Breast epithelium (tissue), 3 donors: ENCODE data around the gene NUP210.

Experiments
- POLR2A ChIP-seq: fragments of 450-650 bp; IDR thresholded peaks from one replicate; pipeline ENCODE4 v1.6.1; 2016; ENCODE audit warnings: antibody characterized with exemption, mild to moderate bottlenecking, moderate library complexity
- POLR2AphosphoS5 ChIP-seq, 3 donors: sonication (generic); formaldehyde crosslinking; IDR thresholded peaks; one replicate each; pipeline ENCODE4 v1.6.1; 2017; ENCODE audit warnings: antibody characterized with exemption in 3 of 3
- TF ChIP-seq, protein P1 (sequence below), 3 donors: fragments of 450-650 bp; IDR thresholded peaks; one replicate each; pipeline ENCODE4 v1.5.1; 2016 to 2017; ENCODE audit warnings: antibody characterized with exemption in 3 of 3, mild to moderate bottlenecking in 3 of 3, moderate library complexity in 3 of 3

- TF ChIP-seq, protein P1, sequence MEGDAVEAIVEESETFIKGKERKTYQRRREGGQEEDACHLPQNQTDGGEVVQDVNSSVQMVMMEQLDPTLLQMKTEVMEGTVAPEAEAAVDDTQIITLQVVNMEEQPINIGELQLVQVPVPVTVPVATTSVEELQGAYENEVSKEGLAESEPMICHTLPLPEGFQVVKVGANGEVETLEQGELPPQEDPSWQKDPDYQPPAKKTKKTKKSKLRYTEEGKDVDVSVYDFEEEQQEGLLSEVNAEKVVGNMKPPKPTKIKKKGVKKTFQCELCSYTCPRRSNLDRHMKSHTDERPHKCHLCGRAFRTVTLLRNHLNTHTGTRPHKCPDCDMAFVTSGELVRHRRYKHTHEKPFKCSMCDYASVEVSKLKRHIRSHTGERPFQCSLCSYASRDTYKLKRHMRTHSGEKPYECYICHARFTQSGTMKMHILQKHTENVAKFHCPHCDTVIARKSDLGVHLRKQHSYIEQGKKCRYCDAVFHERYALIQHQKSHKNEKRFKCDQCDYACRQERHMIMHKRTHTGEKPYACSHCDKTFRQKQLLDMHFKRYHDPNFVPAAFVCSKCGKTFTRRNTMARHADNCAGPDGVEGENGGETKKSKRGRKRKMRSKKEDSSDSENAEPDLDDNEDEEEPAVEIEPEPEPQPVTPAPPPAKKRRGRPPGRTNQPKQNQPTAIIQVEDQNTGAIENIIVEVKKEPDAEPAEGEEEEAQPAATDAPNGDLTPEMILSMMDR (IDR thresholded peaks at IDR 0.05): no peak
- TF ChIP-seq POLR2AphosphoS5 (IDR thresholded peaks at IDR 0.05) (no peak), POLR2A (no peak)
These were observed 138.4 kb downstream of the NUP210 start for GRCh38 chr3:13281507-13282357.
